CD1c-positive myeloid dendritic cell (primary cell): ENCODE results near the gene SNRK.
"Not testable (repeated sequence)": the region's sequence is repeated elsewhere in the genome, so short reads cannot be mapped to it uniquely, and the experiment has no call there.

Experiments used
- DNase-seq: peaks from one replicate; pipeline ENCODE4 v3.0.0-alpha.2; 2016; ENCODE audit errors: extremely low spot score

Gene SNRK

GRCh38 chr3:43346978-43347749 is 60.8 kb downstream of the SNRK start:
- DNase-seq, result no peak

- DNase-seq, result no peak
Observed at GRCh38 chr3:43347774-43348173, 61.4 kb downstream of the SNRK start.

GRCh38 chr3:43348350-43348749 is 62.0 kb downstream of the SNRK start:
- DNase-seq, result no peak

GRCh38 chr3:43348852-43349574 is 62.7 kb downstream of the SNRK start:
- DNase-seq, result no peak

GRCh38 chr3:43349716-43350115 is 63.4 kb downstream of the SNRK start:
- DNase-seq, result no peak

- no peak for DNase-seq
Observed at GRCh38 chr3:43353393-43353792, 67.1 kb downstream of the SNRK start.

- DNase-seq, result no peak
Observed at GRCh38 chr3:43353923-43354670, 67.8 kb downstream of the SNRK start.

- DNase-seq, result not testable (repeated sequence)
Observed at GRCh38 chr3:43356033-43356432, 69.7 kb downstream of the SNRK start.

GRCh38 chr3:43361077-43361476 is 74.7 kb downstream of the SNRK start:
- DNase-seq, result no peak

- DNase-seq, result no peak
Observed at GRCh38 chr3:43362183-43362582, 75.8 kb downstream of the SNRK start.

GRCh38 chr3:43362961-43363360 is 76.6 kb downstream of the SNRK start:
- DNase-seq, result no peak

GRCh38 chr3:43363621-43364266 is 77.4 kb downstream of the SNRK start:
- DNase-seq, result no peak

GRCh38 chr3:43364494-43364893 is 78.2 kb downstream of the SNRK start:
- DNase-seq, result no peak

- DNase-seq, result no peak
Observed at GRCh38 chr3:43364926-43365325, 78.6 kb downstream of the SNRK start.

GRCh38 chr3:43365601-43366305 is 79.4 kb downstream of the SNRK start:
- DNase-seq, result no peak

- no peak for DNase-seq
Observed at GRCh38 chr3:43366481-43366880, 80.1 kb downstream of the SNRK start.

- no peak for DNase-seq
Observed at GRCh38 chr3:43366885-43367284, 80.5 kb downstream of the SNRK start.

GRCh38 chr3:43369404-43370292 is 83.3 kb downstream of the SNRK start:
- peak; percentile 78 for DNase-seq

- peak; percentile 43 for DNase-seq
Observed at GRCh38 chr3:43370293-43370980, 84.1 kb downstream of the SNRK start.

GRCh38 chr3:43371494-43371893 is 85.2 kb downstream of the SNRK start:
- no peak for DNase-seq
